ENCODE results near the gene TGFB2. TPM values are rescaled to one million over a fixed set of nuclear protein-coding genes. Genes with fewer than 3 reads are reported as not detected.

Gene TGFB2
- total RNA-seq, 1 experiment from 2014 or later, result 2.5 TPM

- TF ChIP-seq PRDM15 (CRISPR knock-in tag; IDR thresholded peaks at IDR 0.05), result no peak
- no peak for TF ChIP-seq OVOL2 (CRISPR knock-in tag; IDR thresholded peaks at IDR 0.05; ENCODE audit: borderline replicate concordance)
- no peak for TF ChIP-seq FOXP4 (CRISPR knock-in tag; IDR thresholded peaks at IDR 0.05)
These were observed 57.6 kb downstream of the TGFB2 start (continued) for GRCh38 chr1:218402786-218403120.

GRCh38 chr1:218403300-218403699, 58.2 kb downstream of the TGFB2 start:
- Mint-ChIP-seq H3K36me3 (peaks cover 3% of the 10 kb centered on the region; the same call in 1 of the 2 replicates), H3K27ac (peak overlapping the region; percentile 24; the same call in 1 of the 2 replicates), H3K27me3 (ENCODE audit: low read depth) (no peaks in the 10 kb centered on the region), H3K4me3 (no peak overlapping the region), H3K4me1 (peaks cover 40% of the 10 kb centered on the region), H3K9me3 (peaks cover 7% of the 10 kb centered on the region; the same call in 1 of the 2 replicates)
- POLR2A ChIA-PET, result no interaction called here
- no peak for ATAC-seq
- CTCF ChIA-PET, result interaction anchor here (1.7 kb wide), 1 partner anchor 143 kb away, joined by 4 read pairs; no protein-coding TSS in a partner anchor
- TF ChIP-seq PREB (CRISPR knock-in tag; IDR thresholded peaks at IDR 0.05; ENCODE audit: borderline replicate concordance), result no peak
- TF ChIP-seq ELF4 (CRISPR knock-in tag; IDR thresholded peaks at IDR 0.05; ENCODE audit: low read depth), result no peak
- TF ChIP-seq MXD4 (CRISPR knock-in tag; IDR thresholded peaks at IDR 0.05; ENCODE audit: borderline replicate concordance), result no peak
- no peak for TF ChIP-seq EMX1 (CRISPR knock-in tag; IDR thresholded peaks at IDR 0.05)
- TF ChIP-seq ERG (CRISPR knock-in tag; IDR thresholded peaks at IDR 0.05), result no peak
- TF ChIP-seq E2F4 (CRISPR knock-in tag; IDR thresholded peaks at IDR 0.05; ENCODE audit: borderline replicate concordance, low read depth), result no peak
- no peak for TF ChIP-seq HMGXB4 (CRISPR knock-in tag; IDR thresholded peaks at IDR 0.05)
- no peak for TF ChIP-seq FOXP1 (CRISPR knock-in tag; IDR thresholded peaks at IDR 0.05; ENCODE audit: borderline replicate concordance)
- TF ChIP-seq AFF4 (CRISPR knock-in tag; IDR thresholded peaks at IDR 0.05; ENCODE audit: borderline replicate concordance), result no peak
- no peak for TF ChIP-seq ZBTB21 (CRISPR knock-in tag; IDR thresholded peaks at IDR 0.05; ENCODE audit: borderline replicate concordance)
- TF ChIP-seq GABPB1 (CRISPR knock-in tag; IDR thresholded peaks at IDR 0.05), result no peak
- TF ChIP-seq E2F5 (CRISPR knock-in tag; IDR thresholded peaks at IDR 0.05), result no peak
- no peak for DNase-seq (ENCODE audit: low spot score)

All from WTC11 (cell line).